GM12872 (cell line): Measurements from ENCODE around the gene NPC1L1.

Experiments used
- TF ChIP-seq, protein P1 (sequence below): IDR thresholded peaks from 3 replicates; pipeline ENCODE4 v1.5.1; 2011; ENCODE audit warnings: low read depth, mild to moderate bottlenecking, low read length, moderate library complexity; ENCODE audit not compliant: insufficient read depth

Gene NPC1L1

DNA sequence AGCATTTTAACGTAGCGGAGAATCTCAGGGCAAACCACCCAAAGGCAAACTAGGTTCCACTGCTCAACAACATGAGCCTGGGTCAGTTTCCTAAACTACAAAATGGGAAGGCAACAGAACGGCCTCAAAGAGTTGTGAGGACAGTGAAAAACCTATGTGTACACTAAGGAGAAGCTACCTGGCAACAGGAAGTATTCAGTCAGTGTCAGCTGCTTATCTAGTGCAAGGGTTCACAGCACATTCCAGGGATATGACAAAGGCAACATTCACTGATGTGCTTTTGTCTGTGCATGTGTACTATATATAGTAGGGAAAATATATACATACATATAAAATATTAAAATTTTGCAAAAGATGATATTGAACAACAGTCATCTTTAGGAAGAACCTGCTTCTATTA is 67.8 kb downstream of the NPC1L1 start:
- TF ChIP-seq, protein P1, sequence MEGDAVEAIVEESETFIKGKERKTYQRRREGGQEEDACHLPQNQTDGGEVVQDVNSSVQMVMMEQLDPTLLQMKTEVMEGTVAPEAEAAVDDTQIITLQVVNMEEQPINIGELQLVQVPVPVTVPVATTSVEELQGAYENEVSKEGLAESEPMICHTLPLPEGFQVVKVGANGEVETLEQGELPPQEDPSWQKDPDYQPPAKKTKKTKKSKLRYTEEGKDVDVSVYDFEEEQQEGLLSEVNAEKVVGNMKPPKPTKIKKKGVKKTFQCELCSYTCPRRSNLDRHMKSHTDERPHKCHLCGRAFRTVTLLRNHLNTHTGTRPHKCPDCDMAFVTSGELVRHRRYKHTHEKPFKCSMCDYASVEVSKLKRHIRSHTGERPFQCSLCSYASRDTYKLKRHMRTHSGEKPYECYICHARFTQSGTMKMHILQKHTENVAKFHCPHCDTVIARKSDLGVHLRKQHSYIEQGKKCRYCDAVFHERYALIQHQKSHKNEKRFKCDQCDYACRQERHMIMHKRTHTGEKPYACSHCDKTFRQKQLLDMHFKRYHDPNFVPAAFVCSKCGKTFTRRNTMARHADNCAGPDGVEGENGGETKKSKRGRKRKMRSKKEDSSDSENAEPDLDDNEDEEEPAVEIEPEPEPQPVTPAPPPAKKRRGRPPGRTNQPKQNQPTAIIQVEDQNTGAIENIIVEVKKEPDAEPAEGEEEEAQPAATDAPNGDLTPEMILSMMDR, result no peak

DNA sequence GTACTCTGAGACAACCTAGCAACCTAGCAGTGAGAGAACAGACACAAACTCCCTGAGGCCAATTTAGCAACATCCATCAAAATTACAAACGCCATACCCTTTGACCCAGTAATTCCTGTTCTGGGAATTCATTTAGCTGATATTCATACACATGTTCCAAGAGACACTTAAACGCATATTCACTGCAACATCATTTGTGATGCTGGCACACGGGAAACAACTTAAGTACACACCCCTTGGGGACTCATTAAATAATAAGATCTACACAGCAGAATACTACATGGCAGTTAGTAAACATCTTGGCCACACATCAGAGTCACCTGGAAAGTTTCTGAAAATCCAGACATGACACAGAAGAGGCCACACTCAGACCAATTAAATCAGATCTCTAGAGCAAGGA is 68.3 kb downstream of the NPC1L1 start:
- TF ChIP-seq, protein P1, result no peak

DNA sequence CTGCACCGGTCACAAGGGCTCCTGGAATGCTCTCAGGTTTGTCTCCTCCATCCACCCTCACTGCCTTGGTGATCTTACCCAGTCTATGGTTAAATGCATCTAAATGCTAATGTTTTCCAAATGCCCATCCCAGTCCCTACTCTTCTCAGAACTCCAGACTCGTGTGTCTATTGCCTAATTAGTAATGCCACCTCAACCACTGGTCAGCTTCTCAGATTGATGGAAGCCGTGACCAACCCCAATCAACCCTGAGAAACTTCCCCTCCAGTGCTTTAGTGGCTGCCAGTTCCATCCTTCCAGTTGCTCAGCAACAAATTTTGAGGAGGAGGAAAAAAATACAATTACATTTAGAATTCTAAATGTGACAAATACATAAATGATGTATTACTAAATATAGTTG is 69.3 kb downstream of the NPC1L1 start:
- TF ChIP-seq, protein P1, result no peak

DNA sequence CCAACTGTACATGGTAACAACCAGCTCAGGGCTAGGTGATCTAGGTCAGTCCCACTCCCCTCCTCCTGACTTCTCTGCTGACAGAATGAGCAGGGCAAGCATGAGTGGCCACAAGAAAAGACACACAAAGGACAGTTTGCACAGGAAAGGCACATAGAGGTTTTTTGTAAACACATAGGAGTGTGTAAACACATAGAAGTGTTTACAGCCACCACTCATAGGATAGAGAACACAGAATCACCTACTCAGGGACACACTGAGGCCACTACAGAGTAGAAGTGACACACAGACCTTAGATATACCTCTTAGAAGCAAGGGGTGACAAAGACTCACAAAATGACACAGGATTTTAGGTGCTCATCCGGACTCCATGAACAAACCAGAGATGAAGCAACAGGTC is 69.7 kb downstream of the NPC1L1 start:
- TF ChIP-seq, protein P1, result no peak

DNA sequence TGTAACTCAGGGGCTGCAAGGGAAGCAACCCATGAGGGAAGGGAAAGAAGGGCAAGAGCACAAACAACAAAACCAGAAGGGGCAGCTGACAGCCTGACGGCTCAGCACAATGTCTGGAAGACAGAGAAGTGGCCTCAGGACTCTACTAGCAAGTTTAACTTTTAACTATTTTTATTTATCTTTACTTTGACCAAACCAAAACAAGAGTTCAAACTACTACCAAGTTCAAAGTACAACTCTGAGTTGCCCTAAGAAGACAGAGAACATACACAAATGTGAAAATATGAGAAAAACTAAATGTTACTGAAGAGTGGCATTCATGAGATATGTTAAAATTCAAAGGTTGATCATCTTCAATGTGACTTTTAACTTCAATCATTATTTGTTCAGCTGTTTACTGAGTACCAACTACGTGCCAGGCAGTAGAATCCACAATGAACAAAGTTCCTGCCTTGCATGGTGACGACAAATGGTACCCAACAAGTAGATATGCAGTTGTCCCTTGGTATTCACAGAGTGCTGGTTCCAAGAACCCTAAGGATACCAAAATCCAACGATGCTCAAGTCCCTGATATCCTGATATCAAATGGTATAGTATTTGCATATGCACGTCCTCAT is 70.4 kb downstream of the NPC1L1 start:
- TF ChIP-seq, protein P1, result no peak

DNA sequence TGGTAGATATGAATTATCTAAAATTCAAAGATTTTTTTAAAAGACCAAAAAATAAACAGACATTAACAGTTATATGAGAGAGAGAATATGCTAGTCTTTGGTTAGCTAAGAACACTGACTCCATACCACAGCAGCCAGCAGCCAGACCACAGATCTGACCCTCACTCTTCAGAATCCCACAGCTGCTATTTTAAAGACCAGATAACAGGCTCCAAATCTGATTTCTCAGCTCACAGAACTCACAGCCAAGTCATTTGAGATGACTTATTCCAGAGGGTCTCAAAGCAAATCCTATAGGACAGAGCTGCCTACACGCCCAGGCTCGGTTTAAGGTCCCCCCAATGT is 71.0 kb downstream of the NPC1L1 start:
- TF ChIP-seq, protein P1, result no peak

DNA sequence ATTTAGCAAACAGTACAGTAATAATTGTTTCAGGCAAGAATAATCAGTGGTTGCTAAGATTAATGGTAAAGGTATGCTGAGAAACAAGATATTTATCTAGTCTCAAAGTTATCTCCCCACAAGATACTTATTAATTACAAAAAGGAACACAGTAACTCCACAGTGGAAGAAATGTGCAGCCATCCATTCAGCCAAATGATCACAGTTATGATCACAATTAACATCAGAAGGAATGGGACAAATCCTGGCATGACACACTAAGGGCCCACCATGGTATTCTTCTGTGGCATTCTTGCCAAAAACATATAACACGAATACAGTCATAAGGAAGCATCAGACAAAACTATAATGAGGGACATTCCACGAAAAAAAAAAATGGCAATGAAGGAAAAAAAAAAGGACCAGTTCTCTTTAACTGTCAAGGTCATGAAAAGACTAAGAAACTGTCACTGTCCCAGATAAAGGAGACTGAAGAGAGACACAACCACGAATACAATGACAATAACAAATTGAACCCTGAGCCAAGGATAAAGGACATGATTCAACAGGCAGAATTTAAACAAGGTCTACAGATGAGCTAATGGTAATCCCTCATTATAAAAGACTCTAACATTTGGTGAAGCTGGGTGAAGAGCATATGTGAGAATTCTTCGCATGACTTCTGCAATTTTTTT is 71.5 kb downstream of the NPC1L1 start:
- TF ChIP-seq, protein P1, result no peak

DNA sequence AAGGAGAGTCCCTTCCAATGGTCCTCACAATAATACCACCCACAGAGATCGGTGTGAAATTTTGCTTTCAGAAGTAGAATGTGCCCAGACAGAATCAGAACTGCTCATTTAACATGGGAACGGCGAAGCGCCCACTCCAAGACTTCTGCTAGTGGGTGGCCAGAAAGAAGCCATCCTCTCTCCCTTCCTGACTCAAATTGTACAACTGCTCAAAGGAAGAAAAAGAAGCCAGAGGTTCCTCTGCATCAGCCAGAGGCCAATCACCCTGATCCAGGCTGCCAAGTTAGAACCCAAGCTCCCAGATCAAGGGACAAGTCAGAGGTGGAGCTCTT is 73.9 kb downstream of the NPC1L1 start:
- TF ChIP-seq, protein P1, result no peak
